ENCODE data around the gene HTT. TPM values are rescaled to one million over a fixed set of nuclear protein-coding genes. Genes with fewer than 3 reads are reported as not detected.

HTT gene
- total and polyA plus RNA-seq, 2 of the 13 experiments (the other 11 are each of a cell fraction or from before 2014, with no cell fraction given), result 17.5 to 19.5 TPM

GRCh38 chr4:3177905-3178304, 103.4 kb downstream of the HTT start:
- BruUV-seq (replicated peaks), result no TSS peak
- Histone ChIP-seq H2AFZ (ENCODE audit: low read length) (no peak overlapping the region), H3K4me3 (replicated peaks in 1 of 3; ENCODE audit: insufficient read depth in 1 of 3, low read depth in 2 of 3, low read length in 3 of 3) (no peak overlapping the region), H4K20me1 (ENCODE audit: insufficient read depth, low read length) (no peaks in the 10 kb centered on the region), H3K27me3 (ENCODE audit: control insufficient read depth in 1 of 2, insufficient read depth in 2 of 2, low read length in 2 of 2) (no peaks in the 10 kb centered on the region), H3K9me3 (ENCODE audit: low read length) (no peaks in the 10 kb centered on the region), H3K4me2 (ENCODE audit: low read depth, low read length) (no peak overlapping the region), H3K4me1 (ENCODE audit: insufficient read depth, low read length) (peaks cover 24% of the 10 kb centered on the region), H3K27ac (ENCODE audit: extremely low read length, insufficient read depth, low read length) (no peak overlapping the region), H3K36me3 (replicated peaks in 1 of 2; ENCODE audit: control insufficient read depth in 1 of 2, insufficient read depth in 2 of 2, low read length in 2 of 2) (peaks cover 21 to 56% of the 10 kb centered on the region in 2 experiments), H3K9ac (ENCODE audit: insufficient read depth, low read depth, low read length) (no peak overlapping the region), H3K79me2 (ENCODE audit: insufficient read depth, low read length) (no peaks in the 10 kb centered on the region)
- DNase-seq (ENCODE audit: low spot score) (no peak), ATAC-seq (no peak), FAIRE-seq (no peak)
- ChIA-PET CTCF (ENCODE audit: low intra/inter-chr PET ratio, low total read pairs) (no interaction called here), POLR2A (no interaction called here)
- in situ Hi-C loops (cut with HindIII; ENCODE audit: extremely low pct_ligation_motif_present, low pct_unique_long_range_greater_than_20kb), result no loop called here
- intact Hi-C loops (cut with micrococcal nuclease; ENCODE audit: unreplicated experiment), result no loop called here
- TF ChIP-seq SMARCE1 (IDR thresholded peaks at IDR 0.05; ENCODE audit: borderline replicate concordance), result no peak
- TF ChIP-seq ZMAT5 (CRISPR knock-in tag; IDR thresholded peaks at IDR 0.05; ENCODE audit: borderline replicate concordance, low read depth), result no peak
- no peak for TF ChIP-seq ZNF710 (CRISPR knock-in tag; IDR thresholded peaks at IDR 0.05; ENCODE audit: borderline replicate concordance)
- TF ChIP-seq RAD21 (CRISPR knock-in tag; IDR thresholded peaks at IDR 0.05), result no peak
- TF ChIP-seq ZNF253 (CRISPR knock-in tag; IDR thresholded peaks at IDR 0.05; ENCODE audit: borderline replicate concordance), result no peak
- TF ChIP-seq NR2F2 (IDR thresholded peaks at IDR 0.05; ENCODE audit: borderline replicate concordance, low read depth), result no peak
- TF ChIP-seq BATF2 (CRISPR knock-in tag; IDR thresholded peaks at IDR 0.05), result no peak
- TF ChIP-seq, protein P1, sequence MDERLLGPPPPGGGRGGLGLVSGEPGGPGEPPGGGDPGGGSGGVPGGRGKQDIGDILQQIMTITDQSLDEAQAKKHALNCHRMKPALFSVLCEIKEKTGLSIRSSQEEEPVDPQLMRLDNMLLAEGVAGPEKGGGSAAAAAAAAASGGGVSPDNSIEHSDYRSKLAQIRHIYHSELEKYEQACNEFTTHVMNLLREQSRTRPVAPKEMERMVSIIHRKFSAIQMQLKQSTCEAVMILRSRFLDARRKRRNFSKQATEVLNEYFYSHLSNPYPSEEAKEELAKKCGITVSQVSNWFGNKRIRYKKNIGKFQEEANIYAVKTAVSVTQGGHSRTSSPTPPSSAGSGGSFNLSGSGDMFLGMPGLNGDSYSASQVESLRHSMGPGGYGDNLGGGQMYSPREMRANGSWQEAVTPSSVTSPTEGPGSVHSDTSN (CRISPR knock-in tag; IDR thresholded peaks at IDR 0.05), result no peak
- no peak for TF ChIP-seq ZNF776 (CRISPR knock-in tag; IDR thresholded peaks at IDR 0.05)
- TF ChIP-seq TSC22D2 (CRISPR knock-in tag; IDR thresholded peaks at IDR 0.05; ENCODE audit: borderline replicate concordance), result no peak
- WGBS (ENCODE audit: low lambda C conversion rate), result 95% methylated on average over 7 of the region's 7 CpGs

Measured in HepG2 (cell line).